H4 (cell line): ENCODE results near the gene ZNHIT1. TPM values are rescaled to one million over a fixed set of nuclear protein-coding genes. Genes with fewer than 3 reads are reported as not detected.
"Not testable (repeated sequence)": the region's sequence is repeated elsewhere in the genome, so short reads cannot be mapped to it uniquely, and the experiment has no call there.

Experiments
- DNase-seq: peaks from one replicate; pipeline ENCODE4 v3.0.0-alpha.2; 2015; ENCODE audit warnings: low spot score
- total RNA-seq: library from RNA; depleted of rRNA; stranded (reverse); fragments of >200 nt; shearing (Covaris generic); gene quantifications from 2 replicates; pipeline ENCODE4 v1.2.3, GENCODE V29; 2014

The ZNHIT1 gene
- total RNA-seq, 1 experiment from 2014 or later: 87.9 TPM

- no peak for DNase-seq
Measured at GRCh38 chr7:101186844-101187428, 31.0 kb upstream of the ZNHIT1 start.

GRCh38 chr7:101189109-101189508 lies 28.9 kb upstream of the ZNHIT1 start:
- no peak for DNase-seq

GRCh38 chr7:101195884-101196283 lies 22.1 kb upstream of the ZNHIT1 start:
- DNase-seq: no peak

GRCh38 chr7:101197991-101198390 lies 20.0 kb upstream of the ZNHIT1 start:
- DNase-seq: no peak

- no peak for DNase-seq
Measured at GRCh38 chr7:101198476-101198875, 19.5 kb upstream of the ZNHIT1 start.

- not testable (repeated sequence) for DNase-seq
Measured at GRCh38 chr7:101199522-101199921, 18.4 kb upstream of the ZNHIT1 start.

GRCh38 chr7:101200504-101200861 lies 17.5 kb upstream of the ZNHIT1 start:
- DNase-seq: no peak

GRCh38 chr7:101200862-101201599 lies 16.9 kb upstream of the ZNHIT1 start, which contains the start of gene MOGAT3:
MOGAT3 (minus strand) TSS chr7:101201036; CDS start chr7:101200854, 182 bp downstream.
- DNase-seq: no peak

GRCh38 chr7:101201695-101202602 lies 16.0 kb upstream of the ZNHIT1 start:
- DNase-seq: no peak

GRCh38 chr7:101202603-101202918 lies 15.4 kb upstream of the ZNHIT1 start:
- DNase-seq: no peak

- DNase-seq: not testable (repeated sequence)
Measured at GRCh38 chr7:101203740-101204738, 13.9 kb upstream of the ZNHIT1 start.

- no peak for DNase-seq
Measured at GRCh38 chr7:101205901-101206664, 11.9 kb upstream of the ZNHIT1 start.

GRCh38 chr7:101206665-101207042 lies 11.3 kb upstream of the ZNHIT1 start:
- DNase-seq: no peak

- DNase-seq: no peak
Measured at GRCh38 chr7:101207459-101207858, 10.5 kb upstream of the ZNHIT1 start.

- DNase-seq: no peak
Measured at GRCh38 chr7:101208794-101209193, 9.2 kb upstream of the ZNHIT1 start.

- DNase-seq: no peak
Measured at GRCh38 chr7:101210143-101210542, 7.8 kb upstream of the ZNHIT1 start.

- DNase-seq: no peak
Measured at GRCh38 chr7:101211501-101211900, 6.5 kb upstream of the ZNHIT1 start.

GRCh38 chr7:101212014-101212413 lies 6.0 kb upstream of the ZNHIT1 start:
- no peak for DNase-seq

- DNase-seq: no peak
Measured at GRCh38 chr7:101216001-101216859, 1.7 kb upstream of the ZNHIT1 start.
